ENCODE measurements around the gene TTLL1.
"Not testable (repeated sequence)": the region's sequence is repeated elsewhere in the genome, so short reads cannot be mapped to it uniquely, and the experiment has no call there.

The TTLL1 gene

DNA sequence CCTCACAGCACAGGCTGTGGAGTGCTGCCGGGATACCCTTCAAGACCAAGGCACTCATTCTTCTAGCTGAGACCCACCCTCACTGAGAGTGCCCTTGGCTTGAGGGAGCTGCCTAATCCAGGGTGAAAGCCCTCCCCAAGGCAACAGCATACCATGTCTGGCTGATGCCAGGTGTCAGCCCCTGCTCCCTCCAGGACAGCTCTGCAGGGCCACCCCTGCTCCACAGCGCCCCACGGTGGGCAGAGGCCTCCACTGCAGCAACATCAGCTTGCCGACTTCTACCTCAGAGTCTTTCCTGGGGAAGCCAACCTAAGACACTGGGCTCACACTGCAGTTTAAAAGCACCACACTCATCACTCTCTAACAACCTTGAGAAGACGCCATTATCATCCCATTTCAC is 29.0 kb downstream of the TTLL1 start:
- peak; percentile 6 to 8 for DNase-seq

DNA sequence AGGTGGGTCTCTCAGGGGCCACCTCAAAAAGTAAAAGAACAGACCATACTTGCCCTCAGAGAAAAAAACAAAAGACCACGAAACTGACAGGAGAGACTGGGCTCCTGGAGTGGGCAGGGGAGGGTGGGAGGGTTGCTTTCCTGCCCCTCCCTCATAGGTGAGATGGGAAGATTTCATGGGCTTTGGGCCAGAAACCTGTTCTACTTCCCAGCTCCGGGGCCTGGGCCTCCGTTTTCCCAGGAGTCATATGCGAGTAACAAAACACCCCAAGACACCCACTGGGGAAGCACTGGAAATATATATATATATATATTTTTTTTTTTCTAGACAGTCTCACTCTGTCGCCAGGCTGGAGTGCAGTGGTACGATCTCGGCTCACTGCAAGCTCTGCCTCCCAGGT is 31.6 kb downstream of the TTLL1 start:
- DNase-seq, result no peak

DNA sequence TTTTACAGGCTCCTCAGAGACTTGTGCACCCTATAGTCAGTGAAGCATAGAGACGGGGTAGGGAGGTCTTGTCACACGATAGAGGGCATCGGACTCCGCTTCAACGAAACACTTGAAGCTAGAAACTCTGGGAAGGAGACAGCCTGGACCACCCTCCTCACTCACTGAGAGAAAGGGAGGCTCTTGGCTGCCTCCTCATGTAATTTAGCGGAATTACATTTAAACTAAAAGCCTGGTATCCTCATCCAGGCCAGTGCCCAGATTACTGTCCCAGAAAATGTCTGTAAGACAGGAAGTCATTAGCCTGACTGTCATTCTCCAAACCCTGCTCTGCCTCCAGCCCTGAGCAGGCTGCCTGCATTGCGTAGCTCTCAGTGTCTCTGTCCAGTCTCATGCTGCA is 36.0 kb downstream of the TTLL1 start:
- DNase-seq, result no peak

DNA sequence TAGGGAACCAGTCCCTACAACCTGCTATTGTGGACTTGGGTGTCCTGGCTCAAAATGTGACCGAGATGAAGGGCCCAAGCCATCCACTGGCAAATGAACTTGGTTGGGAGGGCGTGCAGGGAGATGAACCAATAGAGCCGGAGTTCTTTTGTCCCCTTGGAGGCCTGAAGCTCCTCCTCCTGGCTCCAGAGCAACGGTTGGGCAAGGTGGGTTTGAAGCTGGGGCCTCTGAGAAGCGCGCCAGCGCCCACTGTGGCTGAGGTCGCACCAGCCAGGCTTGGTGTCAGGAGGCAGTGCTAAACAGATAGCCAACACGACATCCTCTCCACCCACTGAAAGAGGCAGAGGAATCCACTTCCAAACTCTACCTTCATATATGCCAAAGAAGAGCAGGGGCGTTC is 38.2 kb downstream of the TTLL1 start:
- DNase-seq, result no peak

DNA sequence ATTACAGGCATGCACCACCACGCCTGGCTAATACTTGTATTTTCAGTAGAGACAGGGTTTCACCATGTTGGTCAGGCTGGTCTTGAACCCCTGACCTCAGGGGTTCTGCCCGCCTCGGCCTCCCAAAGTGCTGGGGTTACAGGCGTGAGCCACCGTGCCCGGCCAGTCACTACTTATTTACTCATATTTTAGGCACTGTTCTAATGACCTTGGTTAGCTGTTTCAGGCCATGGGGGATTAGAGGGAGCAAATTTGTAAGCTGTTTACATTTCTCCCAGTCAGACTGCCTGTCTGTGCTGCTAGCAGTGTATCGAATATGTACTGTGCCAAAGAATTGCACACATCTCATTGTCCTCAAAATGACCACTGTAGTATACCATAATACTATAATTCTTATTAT is 41.6 kb downstream of the TTLL1 start:
- DNase-seq, result no peak

DNA sequence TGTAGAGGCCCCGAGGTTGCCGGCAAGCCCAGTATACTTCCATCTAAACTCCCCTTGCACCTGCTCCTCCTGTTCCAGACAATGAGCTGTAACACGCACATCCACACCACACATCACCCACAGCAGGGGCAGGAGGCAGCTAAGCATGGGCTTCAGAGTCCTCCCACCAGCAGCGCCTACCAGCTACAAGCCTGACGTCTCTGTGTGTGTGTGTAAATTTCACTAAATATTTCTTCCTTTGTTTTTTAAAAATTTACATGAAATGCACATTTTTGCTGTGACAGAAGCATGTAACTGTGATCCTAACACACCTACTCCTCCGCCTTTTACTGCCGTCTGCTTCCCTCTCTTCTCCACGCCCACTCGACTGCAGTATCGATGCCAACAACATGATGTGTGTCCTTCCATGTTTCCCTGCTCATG is 44.9 kb downstream of the TTLL1 start:
- no peak for DNase-seq

DNA sequence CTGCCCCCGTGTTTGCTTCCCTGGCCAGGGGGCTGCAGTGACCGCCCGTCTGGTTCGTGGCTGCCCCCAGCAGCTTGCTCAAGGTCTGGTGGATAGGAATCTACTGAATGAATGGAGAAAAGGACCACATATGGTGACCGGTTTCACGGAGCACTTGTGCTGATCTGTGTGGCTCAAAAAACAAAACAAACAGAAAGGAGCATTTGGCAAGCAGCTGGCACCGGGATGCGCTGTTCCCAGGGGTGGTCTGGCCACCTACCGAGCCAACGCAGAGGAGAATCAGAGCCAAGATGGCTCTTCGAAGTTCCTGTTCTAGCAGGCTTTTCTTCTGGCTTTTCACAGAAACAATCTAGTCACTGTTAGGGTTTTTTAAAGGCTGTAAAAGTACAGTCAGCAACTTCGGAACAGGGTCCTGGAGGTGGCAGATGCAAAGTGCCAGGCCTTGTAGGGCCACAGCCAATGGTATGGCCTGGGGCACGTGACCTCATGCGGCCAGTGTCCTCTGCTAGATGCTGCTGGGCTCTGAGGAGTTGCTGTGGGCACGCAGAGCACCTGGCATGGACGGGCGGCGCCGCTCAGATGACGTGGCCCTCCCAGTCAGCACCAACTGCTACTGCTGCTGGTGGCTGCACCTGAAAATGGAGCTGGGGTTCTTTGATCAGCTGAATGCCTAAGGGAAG is 47.0 kb downstream of the TTLL1 start:
- DNase-seq, result no peak

DNA sequence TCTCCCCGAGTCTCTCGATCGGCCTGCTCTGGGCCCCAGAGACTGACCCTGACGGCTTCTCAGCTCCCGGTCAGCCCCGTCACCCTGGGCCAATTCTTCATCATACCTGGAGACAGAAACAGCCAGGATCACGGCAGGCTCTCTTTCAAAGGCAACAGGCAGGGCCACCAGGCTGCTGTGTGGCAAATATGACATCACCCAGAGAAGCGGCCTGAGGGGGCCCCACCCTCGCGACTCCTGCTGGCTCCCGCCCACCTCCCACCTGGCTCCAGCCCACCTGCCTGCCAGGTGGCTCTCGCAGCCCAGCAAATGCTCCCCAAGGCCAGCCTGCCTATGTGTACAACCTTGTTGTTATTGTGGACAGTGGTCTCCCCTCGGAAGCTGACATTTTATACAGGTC is 49.4 kb downstream of the TTLL1 start:
- DNase-seq, result no peak

DNA sequence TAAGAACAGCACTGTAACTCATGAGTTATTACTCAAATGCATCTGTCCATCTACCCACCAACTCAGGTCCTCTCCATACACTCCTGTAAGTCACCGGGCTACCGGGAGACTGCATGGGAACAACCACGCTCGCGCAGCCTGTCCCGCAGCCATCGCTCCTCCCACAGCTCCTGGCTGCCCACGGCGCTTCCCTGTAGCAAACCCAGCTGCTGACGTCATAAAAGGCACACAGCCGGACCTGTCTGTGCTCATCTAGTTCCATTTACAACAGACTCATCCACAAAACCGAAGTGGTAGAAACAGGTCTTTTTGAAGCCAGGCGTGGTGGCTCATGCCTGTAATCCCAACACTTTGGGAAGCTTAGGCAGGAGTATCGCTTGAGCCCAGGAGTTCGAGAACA is 50.9 kb downstream of the TTLL1 start:
- DNase-seq, result no peak

DNA sequence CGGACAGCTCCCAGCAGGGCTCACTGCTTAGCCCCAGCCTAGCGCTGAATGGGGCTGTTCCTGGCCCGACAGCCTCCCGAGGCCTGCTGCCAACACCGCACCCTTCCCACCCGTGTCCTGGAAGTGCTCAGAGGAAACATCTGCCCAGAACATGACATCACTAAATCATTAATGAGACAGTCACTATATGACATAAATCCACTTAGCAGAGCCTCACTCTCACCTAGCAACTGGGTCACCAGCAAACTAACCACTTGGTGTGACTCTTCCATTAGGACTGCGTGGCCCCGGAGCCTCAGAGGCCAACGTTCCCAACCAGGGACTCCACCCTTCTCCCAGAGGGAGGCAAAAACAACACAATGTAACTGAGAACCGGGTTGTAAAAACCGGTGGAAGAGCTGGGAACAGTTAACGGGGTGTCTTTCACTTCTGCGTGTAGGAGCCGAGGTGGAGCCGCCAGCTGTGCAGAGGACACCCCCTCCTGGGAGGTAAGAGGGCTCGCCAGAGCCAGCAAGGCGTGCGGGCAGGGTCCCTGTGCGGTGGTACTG is 52.8 kb downstream of the TTLL1 start:
- DNase-seq, result no peak

DNA sequence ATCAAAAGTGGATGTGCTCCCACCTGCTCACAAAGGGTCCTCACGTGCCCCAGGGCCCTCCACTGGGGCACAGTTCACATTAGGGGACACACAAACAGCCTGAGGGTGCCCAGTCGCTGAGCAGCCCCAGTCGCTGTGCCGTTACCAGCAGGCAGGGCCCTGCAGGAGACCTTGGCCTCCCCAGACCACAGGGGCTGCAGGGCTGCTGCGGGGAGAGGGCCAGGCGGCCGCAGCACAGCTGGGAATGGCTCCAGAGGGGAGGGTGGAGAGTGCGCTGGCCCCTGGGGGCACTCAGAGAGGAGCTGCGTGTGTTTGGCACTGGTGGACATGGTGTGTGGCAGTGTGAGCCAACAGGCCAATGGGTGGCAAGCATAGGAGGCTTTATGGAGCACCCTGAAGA is 53.9 kb downstream of the TTLL1 start:
- DNase-seq, result no peak

DNA sequence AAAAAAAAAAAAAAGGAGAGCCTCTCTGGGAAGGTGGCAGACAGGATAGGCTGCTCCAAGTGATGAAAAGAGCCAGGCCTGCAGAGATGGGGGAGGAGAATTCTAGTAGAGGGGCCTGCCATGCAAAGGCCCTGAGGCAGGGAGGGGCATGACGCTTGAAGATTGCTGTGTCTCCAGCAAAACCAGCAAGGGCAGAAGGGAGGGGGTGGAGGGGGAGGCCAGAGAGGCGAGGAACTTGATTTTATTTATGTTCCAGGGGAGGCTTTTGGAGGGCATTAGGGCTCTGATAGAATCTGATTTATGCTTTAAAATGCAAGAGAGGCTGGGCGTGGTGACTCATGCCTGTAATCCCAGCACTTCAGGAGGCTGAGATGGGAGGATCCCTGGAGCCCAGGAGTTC is 57.6 kb downstream of the TTLL1 start:
- DNase-seq, result no peak

DNA sequence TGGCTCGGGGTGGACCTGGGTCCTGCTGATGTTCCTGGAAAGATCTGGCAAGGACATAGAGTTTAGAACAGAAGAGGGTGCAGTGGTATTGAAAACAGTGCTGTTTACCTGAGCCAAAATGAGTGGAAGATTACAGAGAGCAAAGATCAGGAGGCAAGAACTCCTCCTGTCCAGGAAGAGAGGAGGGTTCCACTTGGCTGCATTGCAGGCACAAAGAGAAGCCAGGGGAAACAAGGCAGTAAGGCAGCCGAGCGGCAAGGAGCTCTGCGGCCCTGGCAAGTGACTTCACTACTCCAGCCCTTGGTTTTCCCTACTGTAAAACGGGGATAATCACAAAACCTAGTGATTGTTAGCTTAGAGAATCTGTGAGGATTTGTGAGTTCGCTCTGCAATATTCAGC is 70.6 kb downstream of the TTLL1 start:
- DNase-seq, result no peak

DNA sequence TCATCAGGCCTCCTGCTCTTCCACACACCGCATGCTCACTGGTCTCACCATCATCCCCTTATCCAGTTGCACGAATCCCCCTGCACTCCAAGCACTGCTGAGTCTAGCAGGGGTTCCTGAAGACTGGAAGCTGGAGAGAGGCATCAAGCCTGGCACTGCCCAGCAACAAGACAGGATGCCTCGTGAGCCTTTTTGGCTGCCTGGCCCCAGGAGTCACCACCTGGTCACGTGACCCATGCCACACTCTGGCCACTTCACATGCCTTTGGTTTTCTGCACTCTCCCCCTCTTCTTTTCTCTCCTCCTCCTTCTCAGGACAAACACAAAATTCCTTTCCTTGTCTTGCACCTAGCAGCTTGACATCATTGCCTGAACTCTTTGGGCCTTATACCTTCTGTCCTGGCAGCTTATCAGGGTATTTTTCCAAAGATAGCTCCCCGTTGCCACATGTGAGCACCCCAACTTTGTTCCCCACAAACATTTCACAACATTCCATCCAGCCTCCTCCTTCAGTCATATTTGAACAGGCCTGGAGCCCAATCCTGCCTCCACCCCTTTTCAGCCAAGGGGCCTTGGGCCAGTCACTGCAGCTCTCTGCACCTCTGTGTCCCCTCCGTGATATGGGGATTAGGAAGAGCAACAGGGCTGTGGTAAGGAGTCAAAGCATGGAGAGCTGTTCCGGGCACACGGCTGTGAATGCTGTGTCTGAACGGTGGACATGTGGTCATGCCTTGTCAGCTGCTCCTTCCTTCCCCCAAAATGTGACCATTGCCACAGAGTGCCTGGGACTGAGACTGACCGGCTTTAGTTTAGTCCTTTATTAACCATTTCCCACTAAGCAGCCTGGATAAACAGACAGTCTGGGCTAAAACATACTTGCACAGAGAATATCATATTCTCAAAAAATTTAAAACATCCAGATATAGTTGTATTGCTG is 71.4 kb downstream of the TTLL1 start:
- DNase-seq, result no peak

DNA sequence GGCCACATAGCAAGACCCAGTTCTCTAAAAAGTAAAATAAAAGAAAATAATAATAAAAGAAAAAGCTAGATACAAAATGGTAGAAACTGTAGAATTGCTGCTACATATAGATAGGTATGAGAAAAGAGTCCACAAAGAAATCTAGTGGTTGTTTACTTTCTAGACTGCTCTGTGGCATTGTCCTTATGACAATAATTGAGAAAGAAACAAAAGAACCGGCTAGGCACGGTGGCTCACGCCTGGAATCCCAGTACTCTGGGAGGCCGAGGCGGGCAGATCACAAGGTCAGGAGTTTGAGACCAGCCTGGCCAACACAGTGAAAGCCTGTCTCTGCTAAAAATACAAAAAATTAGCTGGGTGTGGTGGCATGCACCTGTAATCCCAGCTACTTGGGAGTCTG is 73.0 kb downstream of the TTLL1 start:
- not testable (repeated sequence) for DNase-seq

DNA sequence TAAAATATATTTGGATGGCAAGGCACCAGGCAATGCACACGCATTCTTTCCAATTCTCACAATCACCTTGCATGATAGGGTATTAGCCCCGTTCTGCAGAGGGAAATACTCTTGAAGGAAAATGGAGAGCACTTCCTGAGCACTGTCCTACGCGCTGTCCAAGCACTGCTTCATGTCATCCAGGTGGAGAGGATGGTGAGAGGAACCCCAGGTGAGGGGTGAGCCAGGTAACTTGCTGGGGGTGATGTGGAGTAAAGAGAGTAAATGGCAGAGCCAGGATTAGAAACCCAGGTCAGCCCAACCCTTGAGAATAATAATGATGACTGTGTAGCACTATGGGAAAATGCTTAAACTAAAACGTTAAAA is 73.5 kb downstream of the TTLL1 start:
- DNase-seq, result no peak

DNA sequence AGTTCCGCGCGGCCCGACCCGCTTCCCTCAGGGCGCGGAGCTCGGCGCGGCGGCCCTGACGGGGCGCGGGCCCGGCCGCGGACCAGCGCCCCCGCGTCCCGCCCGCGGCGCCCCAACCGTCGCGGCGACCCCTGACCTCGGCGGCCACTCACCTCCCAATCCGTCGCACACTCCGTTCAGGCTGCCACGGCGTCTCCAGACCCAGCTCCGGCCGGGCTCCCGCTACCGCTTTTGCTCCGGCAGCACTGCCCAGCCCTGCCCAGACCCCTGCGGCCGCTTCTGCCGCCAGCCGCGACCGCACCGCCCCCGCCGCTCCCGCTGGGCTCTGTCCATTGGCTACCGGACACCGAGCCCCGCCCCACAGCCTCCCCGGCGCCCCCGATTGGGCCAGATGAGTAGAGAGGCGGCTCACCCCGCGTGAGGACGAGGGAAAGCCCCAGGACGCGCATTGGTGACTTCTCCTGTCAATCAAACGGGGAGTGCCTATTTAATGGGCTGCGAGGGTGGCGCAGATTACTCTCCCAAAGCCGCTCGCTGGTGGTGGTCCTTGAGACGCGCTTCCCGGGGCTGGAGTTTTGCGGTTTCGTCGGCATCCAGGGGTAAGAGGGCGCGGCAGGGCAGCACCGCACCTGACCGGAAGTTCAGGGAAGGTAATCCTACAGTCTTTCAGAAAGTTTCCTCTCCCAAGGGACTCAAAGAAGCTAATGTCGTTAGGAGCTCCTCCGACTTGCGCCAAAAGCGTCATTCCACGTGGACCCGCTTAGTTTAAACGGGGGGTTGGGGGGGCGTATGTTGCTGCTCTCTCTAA is 74.1 kb downstream of the TTLL1 start, which contains the start of gene PACSIN2:
Gene PACSIN2, minus strand, starts transcription at position 281 of the 808 bp plus-strand sequence. CDS start 103,069 bp downstream, outside the sequence.
- peak; percentile 98 to 99 for DNase-seq

DNA sequence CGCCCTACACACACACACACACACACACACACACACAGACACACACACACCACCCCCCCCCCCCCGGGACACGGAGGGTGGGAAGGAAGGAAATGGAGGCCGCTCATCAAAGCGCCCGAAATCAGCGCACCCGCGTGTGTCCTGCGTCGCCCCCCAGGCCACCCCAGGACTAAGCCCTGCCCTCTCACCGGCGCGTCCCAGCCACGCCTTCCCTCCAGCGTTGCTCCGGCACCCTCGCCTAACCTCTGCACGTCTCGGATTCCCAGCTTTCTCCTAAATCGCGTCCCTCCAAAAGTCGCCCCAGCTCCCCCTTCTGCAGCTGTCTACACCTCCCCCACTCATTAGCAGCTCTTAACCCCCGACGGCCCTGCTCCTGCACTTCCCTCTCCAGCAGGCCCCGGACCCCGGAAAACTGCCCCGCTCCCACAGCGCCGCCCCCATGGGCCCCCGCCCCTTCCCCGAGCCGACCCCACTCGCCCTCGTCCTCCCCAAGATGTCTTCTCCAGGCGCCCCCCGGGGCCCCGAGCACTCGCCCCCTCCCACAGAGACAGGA is 74.8 kb downstream of the TTLL1 start:
- peak; percentile 20 to 23 for DNase-seq

DNA sequence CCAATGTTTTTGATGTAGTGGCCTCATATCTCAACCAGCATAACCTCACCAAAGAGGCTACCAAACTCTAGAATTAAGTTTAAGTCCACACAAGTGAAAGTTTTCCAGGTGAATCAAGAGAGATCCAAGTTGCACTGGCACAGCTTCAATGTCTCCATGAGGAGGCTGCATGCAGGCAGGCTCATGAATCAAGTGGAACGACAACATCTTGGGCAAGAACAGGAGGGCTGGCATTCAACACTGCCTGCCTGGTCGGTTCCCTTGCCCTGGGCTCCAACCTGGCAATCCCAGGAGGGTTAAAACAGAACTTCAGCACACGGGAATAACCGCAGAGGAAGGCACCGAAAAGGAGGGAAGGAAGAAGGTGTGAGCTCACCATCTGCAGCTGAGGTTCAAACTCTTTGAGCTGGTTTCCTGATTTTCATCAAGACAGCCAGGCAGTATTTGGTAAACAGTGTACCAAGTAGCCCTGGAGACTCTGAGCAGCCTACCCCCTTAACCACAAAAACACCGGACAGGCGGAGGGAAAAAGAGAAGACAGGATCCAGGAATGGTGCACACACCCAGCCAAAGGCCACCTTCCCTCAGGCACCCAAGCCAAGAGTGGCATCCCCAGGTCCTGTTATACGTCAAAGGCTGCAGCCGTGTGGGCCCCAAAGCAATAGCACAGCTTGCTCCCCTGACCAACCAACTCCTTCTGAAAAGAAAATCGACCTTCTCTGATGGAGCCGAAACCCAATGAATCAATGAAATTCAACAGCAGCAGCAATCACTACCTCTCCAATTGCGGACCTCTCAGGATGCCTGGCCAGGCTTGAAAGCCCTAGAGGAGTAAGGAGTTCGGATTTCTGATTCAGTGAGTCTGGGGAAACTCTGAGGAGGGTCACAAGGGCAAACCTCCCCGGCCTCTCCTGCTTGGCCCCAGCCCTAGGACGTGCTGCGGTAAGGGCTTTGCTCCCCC is 75.6 kb downstream of the TTLL1 start:
- no peak for DNase-seq

DNA sequence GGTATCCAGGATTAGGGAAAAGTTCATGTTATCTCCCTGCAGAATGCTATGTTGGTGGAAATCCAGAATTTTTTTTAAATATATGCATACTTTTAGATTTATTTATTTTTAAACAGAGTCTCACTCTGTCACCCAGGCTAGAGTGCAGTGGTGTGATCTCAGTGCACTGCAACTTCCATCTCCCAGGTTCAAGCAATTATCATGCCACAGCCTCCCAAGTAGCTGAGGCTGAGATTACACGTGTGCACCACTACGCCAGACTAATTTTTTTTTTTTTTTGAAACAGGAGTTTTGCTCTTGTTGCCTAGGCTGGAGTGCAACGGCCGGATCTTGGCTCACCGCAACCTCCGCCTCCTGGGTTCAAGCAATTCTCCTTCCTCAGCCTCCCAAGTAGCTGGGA is 76.8 kb downstream of the TTLL1 start:
- DNase-seq, result no peak

DNA sequence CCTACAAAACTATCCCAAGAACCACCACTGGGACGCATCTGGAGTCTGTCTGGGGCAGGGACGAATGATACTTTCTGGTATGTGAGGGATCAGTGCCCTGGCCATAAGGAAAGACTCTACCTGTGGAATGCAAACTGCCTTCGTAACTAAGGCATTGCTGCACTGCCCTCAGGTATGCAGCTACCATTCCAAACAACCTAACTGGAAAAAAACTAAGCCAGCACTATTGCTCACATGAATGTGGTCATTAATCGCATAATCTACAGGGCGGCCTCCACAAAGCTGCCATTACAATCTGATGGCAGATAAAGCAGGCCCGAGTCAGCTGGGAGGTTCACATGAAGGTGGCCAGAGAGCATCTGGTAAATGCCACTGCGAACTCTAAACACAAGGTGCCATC is 78.1 kb downstream of the TTLL1 start:
- DNase-seq, result no peak

DNA sequence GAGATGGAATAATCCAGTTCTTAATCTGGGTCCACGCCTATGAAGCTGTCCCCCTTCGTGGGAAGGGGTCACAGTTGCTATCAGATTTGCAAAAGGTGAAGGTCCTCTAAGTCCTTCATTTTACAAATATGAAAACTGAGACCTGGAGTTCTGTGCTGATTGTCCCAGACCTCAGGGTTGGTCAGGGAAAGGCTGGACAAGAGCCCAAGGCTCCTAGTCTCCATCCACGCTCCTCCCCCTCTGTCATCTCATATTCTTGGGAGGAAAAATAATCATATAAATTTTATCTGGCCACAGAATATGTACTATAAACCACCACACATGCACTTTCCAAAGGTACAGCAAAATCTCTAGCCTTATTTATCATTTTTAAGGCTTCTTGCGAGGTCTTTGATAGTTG is 79.7 kb downstream of the TTLL1 start:
- no peak for DNase-seq
